GM11168 (cell line): ENCODE results near the gene SLIT1.

Experiments
- in situ Hi-C: fragments of 300-500 bp; cut with MboI; formaldehyde crosslinking; loops from one replicate; pipeline ENCODE4 v1.12.0; 2022; ENCODE audit warnings: low sequenced_read_pairs; ENCODE audit not compliant: unreplicated experiment

The SLIT1 gene

DNA sequence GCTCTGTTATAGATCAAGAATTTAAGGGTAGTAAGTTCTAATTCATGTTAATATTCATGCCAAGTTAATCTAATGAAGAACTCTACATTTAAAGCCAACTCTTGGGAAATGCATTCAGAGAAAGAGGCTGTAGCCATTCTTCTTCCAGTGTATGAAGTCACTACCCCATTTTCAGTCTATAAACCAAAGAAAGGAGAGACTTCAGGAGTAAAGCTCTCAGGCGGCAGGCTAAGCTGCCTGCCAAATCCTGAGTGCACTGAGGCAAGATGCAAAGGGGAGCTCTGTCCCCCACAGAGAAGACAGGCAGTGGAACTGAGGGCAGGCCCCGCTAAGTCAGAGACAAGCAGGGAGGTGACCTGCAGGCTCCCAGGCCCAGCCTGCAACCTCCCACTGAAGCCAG is 41.5 kb downstream of the SLIT1 start:
- in situ Hi-C loops = no loop called here

DNA sequence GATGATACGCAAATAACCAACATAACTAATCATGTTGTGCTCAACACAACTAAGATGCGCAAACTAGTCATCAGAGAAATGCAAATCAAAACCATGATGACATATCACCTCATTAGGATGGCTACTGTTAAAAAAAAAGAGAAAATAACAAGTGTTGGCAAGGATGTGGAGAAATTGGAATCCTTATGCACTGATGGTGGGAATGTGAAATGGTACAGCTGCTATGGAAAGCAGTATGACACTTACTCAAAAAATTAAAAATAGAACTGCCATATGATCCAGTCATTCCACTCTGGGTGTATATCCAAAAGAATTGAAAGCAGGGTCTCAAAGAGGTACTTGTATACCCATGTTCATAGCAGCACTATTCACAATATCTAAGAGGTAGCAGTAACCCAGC is 42.9 kb downstream of the SLIT1 start:
- in situ Hi-C loops = no loop called here

DNA sequence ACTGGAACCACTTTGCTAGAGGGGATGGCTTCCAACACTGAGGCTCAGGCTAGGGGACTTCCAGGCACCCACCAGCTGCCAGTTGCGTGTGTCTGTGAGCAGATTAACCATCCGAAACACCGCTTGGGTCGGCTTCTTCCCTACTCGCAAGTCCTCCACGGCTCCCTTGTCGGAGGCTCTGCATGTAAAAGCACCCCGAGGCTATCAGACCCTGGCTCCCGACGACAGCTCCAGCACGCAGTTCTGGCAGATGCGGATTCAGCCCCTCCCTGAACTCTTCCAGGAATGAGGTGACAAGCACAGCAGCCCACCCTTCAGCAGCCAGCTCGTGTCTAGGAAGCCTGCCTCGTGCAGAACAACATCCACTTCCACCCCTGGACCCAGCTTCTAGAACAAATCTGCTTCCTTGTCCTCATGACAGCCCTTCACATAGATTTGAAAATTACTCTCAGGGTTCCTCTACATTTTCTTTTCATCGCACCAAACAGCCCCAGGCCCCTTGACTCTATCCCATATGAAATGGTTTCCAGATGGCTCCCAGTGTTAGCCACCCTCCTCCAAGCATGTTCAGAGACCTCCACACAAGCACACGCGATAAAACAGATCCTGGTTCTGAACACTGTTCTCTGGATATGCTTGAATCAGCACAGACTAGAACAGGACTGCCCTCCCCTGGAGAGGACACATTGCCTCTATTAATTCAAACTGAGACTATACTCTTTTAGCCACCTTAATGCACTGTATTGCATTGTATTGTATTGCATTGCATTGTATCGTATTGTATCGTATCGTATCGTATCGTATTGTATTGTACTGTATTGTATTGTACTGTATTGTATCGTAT is 44.6 kb downstream of the SLIT1 start:
- in situ Hi-C loops = no loop called here

DNA sequence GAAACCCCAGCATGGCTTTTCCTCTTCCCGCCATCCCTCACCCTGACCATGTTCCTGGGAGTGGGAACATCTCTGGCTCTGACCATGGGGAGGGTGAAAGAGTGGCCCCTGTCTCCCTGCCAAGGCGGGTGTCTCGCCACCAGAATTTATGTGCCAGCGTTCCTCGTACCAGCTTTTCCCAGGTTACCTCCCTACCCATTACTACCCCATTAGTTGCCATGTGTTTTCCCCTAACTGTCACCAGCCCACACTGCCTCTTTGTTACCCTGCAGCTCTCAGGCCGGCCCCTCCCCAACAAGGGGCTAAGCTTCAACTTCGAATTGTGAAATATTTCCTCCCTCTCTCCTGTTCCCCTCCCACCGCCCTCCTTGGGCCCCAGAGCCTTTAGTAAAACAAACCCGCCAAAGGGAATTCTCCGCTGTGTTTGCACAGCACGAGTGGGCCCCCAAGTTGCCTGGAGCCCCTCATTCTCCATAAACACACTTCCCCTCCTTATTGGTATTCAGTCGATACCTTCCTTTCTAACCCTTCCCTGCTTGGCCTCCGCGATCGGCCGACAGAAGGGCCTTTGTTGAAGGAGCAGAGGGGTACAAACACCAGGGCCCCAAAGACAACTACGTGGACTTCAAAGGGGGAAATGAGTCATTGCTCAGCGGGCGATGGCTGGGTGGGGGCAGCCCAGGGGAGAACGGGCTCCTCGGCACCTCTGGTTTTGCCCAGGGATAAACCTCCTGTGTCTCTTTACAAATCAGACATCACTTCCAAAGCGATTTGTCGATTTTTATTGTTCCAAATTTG is 45.5 kb downstream of the SLIT1 start:
- in situ Hi-C loops = no loop called here

DNA sequence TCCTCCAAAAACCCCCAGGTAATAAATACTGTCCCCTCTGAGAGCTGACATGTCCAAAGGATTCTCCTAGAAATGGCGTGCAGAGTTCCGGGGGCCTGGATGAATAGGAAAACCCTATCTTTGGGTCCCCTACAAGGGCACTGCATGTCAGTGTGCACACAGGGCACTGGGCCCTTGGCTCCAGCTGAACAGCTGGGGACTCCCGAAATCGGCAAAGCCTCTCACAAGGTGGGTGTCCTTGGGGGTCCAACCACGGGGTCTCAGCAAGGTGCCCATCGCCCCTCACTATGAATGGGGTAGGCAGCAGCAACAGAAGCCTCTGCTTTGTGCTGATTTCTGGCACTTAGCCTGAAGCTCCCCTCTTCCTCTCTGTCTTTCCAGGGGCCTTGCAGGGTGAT is 46.1 kb downstream of the SLIT1 start:
- in situ Hi-C loops = no loop called here

DNA sequence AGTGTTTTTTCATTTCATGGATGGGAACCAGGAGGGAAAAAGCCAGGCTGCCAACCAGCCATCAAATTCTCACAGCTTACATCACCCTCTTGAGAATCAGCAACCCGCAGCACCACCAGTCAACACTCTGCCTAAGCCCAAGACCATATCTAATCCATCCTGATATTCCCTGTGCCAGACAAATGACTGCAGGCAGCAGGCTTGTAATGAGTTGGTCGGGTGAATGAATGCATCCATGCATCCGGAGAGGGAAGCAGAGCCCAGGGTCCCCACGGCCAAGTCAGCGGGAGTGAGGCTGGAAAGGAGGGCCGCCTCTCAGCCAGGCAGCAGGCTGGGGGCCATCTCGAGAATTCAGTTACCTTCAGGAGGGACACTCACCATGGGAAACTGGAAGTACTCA is 46.9 kb downstream of the SLIT1 start:
- in situ Hi-C loops = no loop called here

DNA sequence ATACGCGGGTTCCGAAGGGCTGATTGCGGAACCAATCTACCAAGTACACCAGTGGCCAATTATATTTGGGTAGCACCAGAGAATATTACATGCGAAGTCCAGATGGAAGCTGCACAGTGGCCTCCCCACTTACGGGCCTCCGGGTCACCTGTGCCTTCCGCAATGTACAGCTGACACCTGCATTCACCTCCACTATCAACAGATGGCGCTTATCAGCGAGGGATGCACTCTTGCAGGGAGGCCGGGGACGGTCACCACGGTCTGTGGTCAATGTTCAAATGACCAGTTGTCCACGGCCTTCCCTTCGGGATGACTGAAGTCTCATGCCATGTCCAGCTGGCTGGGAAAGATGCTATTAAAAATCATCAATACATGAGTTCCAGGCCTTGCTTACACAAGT is 47.6 kb downstream of the SLIT1 start:
- in situ Hi-C loops = no loop called here

DNA sequence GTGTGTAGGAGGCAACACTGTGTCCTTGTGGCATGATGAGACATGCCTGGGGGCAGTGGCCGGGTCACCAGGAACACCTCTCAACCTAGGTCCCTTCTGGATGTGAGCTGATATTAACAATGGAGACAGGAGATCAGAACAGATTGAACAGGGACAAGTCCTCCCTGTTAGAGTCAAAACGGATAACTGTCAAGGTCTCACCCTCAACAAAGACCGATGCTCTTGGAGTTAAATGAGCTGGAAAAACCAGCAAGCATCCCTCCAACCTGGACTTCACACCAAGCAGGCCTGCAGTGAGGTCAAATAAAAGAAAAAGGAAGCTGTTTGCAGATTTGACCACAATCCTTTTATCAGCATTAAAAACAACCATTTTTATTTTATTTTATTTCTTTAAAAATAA is 49.0 kb downstream of the SLIT1 start:
- in situ Hi-C loops = no loop called here

DNA sequence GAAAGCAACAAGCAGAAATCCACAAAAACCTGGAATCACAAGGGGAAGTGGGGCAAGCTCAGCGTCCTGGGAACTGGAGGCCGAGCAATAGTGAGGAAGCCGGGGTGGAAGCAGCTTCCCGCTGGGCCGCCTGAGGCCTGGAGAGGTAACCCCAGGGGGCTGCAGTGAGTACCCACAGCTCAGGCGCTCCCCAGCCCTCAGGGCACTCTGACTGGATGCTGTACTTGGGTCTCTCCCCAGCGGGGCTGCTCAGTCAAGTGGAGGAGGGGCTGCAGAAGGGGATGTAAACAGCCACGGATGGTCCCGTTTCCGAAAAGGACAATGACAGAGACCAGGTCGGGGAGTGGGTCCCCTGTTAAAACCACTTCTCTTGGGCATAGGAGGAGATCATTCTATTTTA is 50.3 kb downstream of the SLIT1 start:
- in situ Hi-C loops = no loop called here

DNA sequence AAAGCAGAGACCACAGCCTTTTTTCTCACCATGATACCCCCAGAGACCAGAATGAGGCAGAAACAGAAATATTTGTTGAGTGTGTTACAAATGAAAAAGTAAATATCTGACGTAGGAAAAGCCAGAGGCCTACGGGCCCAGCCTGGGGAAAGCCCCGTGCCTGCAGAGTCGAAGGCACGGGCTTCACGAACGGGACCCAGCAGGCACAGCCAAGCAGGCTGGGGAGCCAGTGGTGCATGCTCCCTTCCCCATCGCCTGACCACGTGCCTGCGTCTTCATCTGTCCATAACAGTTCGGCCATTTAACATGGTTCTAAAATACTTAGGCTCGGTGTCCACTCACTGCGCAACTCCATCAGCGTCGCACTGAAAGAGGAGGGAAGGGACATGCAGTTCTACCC is 50.8 kb downstream of the SLIT1 start:
- in situ Hi-C loops = no loop called here

DNA sequence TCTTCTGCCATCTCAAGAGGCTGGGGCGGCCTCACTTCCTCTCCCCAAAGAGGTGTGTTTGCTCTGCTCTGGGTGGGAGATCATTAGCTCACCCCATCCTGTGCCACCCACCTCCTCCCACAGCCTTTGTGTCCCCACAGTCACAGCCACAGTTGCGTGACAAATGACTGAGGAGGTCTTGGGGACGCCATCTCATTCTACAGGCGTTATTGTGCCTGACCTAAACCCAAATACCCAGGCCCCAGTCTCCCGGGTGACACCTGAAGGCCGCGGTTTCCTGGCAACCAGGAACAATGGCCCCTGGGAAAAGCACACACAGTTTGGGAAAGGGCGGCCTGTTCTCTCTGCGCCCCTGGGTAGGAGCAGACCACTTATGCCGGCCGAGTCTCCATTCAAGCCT is 51.6 kb downstream of the SLIT1 start:
- in situ Hi-C loops = no loop called here

DNA sequence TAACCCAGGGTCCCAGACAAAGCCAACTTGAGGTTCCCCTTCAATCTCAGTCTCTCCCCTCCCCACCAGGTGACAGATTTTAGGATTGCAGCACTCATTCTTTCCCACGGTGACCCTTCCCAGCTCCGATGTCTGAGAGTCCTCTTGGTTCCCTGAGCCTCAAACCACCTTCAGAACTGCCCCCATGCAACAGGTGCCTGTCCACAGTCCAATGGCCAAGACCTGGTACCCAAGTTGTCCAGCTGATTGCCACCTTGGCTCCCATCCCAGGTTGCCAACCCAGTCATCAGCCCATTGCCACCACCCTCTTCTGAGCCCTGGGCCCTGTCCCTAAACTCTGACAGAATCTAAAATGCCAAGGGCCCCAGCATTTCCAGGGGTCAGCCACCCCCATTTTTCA is 53.5 kb downstream of the SLIT1 start:
- in situ Hi-C loops = no loop called here

DNA sequence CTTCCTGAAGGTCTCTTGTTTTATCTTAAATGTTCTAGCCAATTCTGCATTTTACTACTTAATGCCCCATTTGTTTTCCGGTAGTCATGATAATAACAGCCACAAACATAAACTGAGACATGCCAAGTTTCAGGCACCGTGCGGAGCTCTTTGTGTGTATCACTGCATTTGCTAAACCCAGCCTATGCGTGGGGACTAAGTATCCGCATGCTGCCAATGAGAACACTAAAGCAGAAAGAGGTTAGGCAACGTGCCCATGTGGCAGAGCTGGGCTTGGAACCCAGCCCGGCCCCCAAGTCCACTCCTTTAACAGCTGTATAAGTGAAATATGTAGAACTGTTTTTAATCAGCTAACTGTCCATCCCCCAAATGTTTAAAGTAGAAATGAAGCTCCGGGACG is 54.1 kb downstream of the SLIT1 start:
- in situ Hi-C loops = no loop called here

DNA sequence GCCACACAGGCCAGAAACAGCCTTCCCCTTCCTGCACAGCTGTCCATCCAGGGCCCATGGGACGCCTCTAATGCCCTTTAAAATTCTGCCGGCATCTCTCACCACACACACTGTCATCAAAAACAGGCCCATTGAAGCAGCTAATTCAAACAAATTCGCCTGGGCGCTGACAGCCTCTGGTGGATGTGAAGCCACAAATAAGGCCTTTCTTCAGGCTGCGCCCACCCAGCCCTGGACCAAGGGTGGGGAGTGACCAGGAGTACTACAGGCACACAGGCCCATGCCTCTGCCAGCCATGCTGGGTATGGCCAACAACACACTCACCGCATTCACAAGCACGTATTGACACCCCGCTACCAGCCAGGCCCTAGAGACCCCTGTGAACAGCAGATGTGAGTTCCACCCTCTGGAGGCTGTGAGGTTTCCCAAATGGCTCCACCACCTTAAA is 54.6 kb downstream of the SLIT1 start:
- in situ Hi-C loops = no loop called here

DNA sequence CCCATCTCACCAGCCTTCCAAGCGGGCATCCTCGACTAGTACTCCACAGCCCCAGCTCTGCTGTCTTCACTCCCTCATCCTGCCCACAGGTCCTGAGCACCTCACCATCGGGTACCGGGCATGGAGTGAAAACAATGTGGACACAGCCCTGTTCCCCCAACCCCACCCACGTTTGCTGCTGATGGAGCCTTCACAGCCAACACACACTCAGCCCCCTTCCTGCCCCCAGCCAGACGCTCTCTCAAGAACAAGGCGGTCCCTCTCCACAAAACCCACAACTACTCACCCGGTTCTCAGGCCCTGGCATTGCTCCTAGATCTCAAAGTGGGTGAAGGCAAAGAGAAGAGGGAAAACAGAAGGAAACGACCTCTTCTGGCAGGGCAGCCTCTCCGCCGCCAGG is 56.1 kb downstream of the SLIT1 start:
- in situ Hi-C loops = no loop called here

DNA sequence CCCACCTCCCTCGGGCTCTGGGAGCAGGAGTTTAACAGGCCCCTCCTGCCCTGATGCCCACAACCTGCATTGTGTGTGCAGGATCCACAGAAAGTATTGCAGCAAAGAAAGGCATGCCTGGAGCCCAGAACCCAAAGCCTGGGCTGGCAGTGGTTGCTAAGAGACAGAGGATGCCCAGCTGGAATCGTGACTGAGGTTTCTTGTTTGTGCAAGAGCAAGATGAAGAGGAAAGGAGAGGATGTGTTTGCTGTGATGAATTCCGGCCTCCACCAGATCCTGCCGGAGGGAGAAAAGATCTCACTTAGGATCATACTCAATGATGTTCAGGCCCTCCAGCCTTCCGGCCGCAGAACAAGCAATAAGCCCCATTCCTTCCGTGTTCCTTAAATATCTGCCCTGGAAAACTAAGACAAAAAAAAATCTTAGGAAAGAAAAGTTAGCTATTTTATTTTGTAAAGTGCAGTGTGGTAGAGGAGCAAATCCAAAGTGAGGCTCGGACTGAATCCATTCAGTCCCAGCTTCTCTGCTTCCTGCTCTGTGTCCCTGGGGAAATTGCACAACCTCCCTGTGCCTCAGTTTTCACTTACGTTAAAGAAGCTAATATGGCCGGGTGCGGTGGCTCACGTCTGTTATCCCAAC is 57.1 kb downstream of the SLIT1 start:
- in situ Hi-C loops = no loop called here

DNA sequence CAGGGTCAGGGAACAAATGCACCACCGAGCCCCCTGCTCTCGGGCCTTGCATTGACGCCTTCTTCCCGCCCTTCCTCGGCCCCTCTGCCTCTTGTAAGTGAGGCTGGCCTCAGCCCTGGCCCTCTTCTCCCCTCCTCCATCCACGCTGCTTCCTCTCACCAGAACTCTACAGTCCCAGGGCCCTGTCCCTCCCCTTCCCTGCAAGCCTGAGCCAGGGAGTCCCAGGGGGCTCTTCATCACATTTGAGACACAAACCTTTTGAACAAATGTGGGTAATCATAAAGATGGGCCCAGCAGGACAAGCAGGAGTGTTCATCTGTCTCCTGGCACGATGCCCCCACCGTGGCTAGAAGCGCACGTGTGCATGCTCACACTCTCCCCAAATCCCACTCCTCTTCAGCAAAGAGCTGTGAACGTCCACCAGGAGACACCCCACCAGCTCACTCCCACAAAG is 57.7 kb downstream of the SLIT1 start:
- in situ Hi-C loops = no loop called here

DNA sequence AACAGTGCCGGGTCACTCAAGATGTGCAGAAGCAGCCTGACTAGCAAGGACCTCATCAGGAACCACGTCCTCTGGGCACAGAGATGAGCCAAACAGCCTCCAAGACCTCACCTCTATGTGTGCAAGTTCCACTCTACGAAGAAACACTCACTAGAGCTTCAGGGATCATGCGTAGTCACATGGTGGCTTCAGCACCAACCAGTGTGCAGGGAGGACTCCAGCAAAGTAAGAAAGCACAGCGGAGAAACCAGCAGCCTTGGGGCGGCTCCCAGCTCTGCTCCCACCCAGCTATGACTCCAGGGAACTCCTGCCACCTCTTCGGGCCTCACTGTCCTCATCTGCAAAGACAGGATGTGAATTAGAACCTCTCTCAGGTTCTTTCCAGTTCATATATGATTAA is 58.2 kb downstream of the SLIT1 start:
- in situ Hi-C loops = no loop called here

DNA sequence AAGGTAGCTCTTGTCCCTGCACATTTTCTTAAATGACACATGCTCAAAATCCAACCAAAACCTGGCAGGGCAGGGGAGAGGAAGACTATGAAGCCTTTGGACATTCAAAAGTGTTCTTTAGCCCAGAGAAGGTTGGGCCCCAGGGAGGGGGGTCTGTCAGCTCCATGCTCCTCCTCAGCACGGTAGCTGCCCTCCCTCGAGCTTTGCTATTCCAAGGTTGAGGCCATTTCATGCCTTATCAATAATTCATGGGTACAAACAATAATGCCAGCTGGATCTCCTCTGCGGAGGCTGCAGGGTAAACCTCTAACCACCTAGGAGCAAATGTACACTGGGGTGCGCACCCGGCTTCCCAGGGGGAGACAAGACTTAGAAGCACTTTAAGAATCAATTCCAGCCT is 61.5 kb downstream of the SLIT1 start:
- in situ Hi-C loops = no loop called here

DNA sequence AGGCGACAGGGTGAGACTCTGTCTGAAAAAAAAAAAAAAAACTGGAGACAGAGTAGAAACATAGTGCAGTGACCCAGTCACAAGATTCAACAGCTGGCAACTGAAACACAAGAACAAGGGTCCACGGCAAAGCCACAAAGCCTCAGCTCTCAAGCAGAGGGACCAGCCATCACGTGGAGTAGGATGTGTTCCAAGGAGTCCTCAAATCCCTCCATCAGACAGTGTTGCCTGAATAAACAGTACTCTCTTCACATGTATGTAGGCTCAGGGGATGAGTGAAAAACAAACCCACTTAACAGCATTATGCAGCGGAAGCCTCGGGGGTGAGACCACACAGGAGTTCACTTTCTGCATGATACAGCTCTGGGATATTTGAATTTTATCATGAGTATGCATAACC is 62.0 kb downstream of the SLIT1 start:
- in situ Hi-C loops = no loop called here

DNA sequence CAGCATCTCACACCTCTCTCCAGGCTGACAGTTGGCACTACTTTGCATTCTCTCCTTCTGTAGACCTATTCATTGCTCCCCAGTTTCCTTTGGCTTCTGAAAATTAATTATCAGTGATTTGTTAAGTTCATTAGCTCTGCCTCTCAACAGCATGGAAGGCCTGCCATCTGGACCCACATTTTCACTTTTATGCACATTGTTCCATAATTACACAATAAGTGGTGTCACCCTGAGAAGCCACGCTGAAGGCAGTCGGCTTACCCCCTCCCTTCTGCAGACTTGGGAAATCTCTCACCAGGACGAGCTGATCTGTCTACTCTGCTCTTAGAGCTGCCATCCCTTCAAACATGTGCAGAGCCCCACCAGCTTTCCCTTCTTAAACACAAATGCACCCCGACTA is 64.7 kb downstream of the SLIT1 start:
- in situ Hi-C loops = no loop called here
